ENCODE data around the gene MET. TPM values are rescaled to one million over a fixed set of nuclear protein-coding genes. Genes with fewer than 3 reads are reported as not detected.
"Not testable (repeated sequence)": the region's sequence is repeated elsewhere in the genome, so short reads cannot be mapped to it uniquely, and the experiment has no call there.

The MET gene
- total RNA-seq, 1 donor from 2014 or later = 3.2 TPM

- intact Hi-C loops (cut with micrococcal nuclease) = loop anchor here (1.0 to 10.0 kb wide), 6 partner anchors 138 to 675 kb away; no protein-coding TSS in a partner anchor
- H3K36me3 Mint-ChIP-seq (ENCODE audit: low read depth) = no peaks in the 10 kb centered on the region
- no peaks in the 10 kb centered on the region for H3K4me1 Mint-ChIP-seq (ENCODE audit: low read depth)
- DNase-seq (ENCODE audit: low spot score) = peak; percentile 3
- peaks cover 9% of the 10 kb centered on the region for H3K27me3 Mint-ChIP-seq (ENCODE audit: insufficient read depth)
- H3K4me3 Mint-ChIP-seq = no peak overlapping the region
- no peak overlapping the region for H3K27ac Mint-ChIP-seq
- no peaks in the 10 kb centered on the region for H3K9me3 Mint-ChIP-seq
Measured at GRCh38 chr7:116809636-116810266, 137.8 kb downstream of the MET start.

GRCh38 chr7:116810267-116811116 lies 138.5 kb downstream of the MET start:
- H3K36me3 Mint-ChIP-seq (ENCODE audit: low read depth) = no peaks in the 10 kb centered on the region
- H3K9me3 Mint-ChIP-seq = no peaks in the 10 kb centered on the region
- H3K27me3 Mint-ChIP-seq (ENCODE audit: insufficient read depth) = peaks cover 10% of the 10 kb centered on the region
- no peak overlapping the region for H3K27ac Mint-ChIP-seq
- H3K4me3 Mint-ChIP-seq = no peak overlapping the region
- no peaks in the 10 kb centered on the region for H3K4me1 Mint-ChIP-seq (ENCODE audit: low read depth)
- no peak for DNase-seq (ENCODE audit: low spot score)
- intact Hi-C loops (cut with micrococcal nuclease) = no loop called here

- H3K27me3 Mint-ChIP-seq (ENCODE audit: insufficient read depth) = peaks cover 13% of the 10 kb centered on the region
- DNase-seq (ENCODE audit: low spot score) = no peak
- no peak overlapping the region for H3K4me3 Mint-ChIP-seq
- no peaks in the 10 kb centered on the region for H3K4me1 Mint-ChIP-seq (ENCODE audit: low read depth)
- no peaks in the 10 kb centered on the region for H3K36me3 Mint-ChIP-seq (ENCODE audit: low read depth)
- H3K27ac Mint-ChIP-seq = no peak overlapping the region
- H3K9me3 Mint-ChIP-seq = no peaks in the 10 kb centered on the region
- intact Hi-C loops (cut with micrococcal nuclease) = no loop called here
Measured at GRCh38 chr7:116811768-116812167, 139.8 kb downstream of the MET start.

GRCh38 chr7:116812860-116813259 lies 140.9 kb downstream of the MET start:
- intact Hi-C loops (cut with micrococcal nuclease) = no loop called here
- H3K27me3 Mint-ChIP-seq (ENCODE audit: insufficient read depth) = peaks cover 17% of the 10 kb centered on the region
- H3K4me3 Mint-ChIP-seq = no peak overlapping the region
- H3K4me1 Mint-ChIP-seq (ENCODE audit: low read depth) = no peaks in the 10 kb centered on the region
- H3K27ac Mint-ChIP-seq = no peak overlapping the region
- H3K36me3 Mint-ChIP-seq (ENCODE audit: low read depth) = no peaks in the 10 kb centered on the region
- DNase-seq (ENCODE audit: low spot score) = no peak
- H3K9me3 Mint-ChIP-seq = no peaks in the 10 kb centered on the region

- H3K4me3 Mint-ChIP-seq; H3K27ac Mint-ChIP-seq; H3K36me3 Mint-ChIP-seq (ENCODE audit: low read depth); intact Hi-C loops (cut with micrococcal nuclease); H3K4me1 Mint-ChIP-seq (ENCODE audit: low read depth); DNase-seq (ENCODE audit: low spot score); H3K9me3 Mint-ChIP-seq: not testable (repeated sequence)
- H3K27me3 Mint-ChIP-seq (ENCODE audit: insufficient read depth) = peaks cover 17% of the 10 kb centered on the region
Measured at GRCh38 chr7:116813371-116813770, 141.4 kb downstream of the MET start.

- no peak overlapping the region for H3K4me3 Mint-ChIP-seq
- intact Hi-C loops (cut with micrococcal nuclease) = no loop called here
- peaks cover 18% of the 10 kb centered on the region for H3K27me3 Mint-ChIP-seq (ENCODE audit: insufficient read depth)
- H3K4me1 Mint-ChIP-seq (ENCODE audit: low read depth) = no peaks in the 10 kb centered on the region
- H3K27ac Mint-ChIP-seq = no peak overlapping the region
- H3K9me3 Mint-ChIP-seq = no peaks in the 10 kb centered on the region
- no peak for DNase-seq (ENCODE audit: low spot score)
- no peaks in the 10 kb centered on the region for H3K36me3 Mint-ChIP-seq (ENCODE audit: low read depth)
Measured at GRCh38 chr7:116815041-116815440, 143.0 kb downstream of the MET start.

GRCh38 chr7:116820149-116820548 lies 148.2 kb downstream of the MET start:
- H3K4me1 Mint-ChIP-seq (ENCODE audit: low read depth) = no peaks in the 10 kb centered on the region
- H3K9me3 Mint-ChIP-seq = no peaks in the 10 kb centered on the region
- intact Hi-C loops (cut with micrococcal nuclease) = no loop called here
- no peak overlapping the region for H3K27ac Mint-ChIP-seq
- no peak for DNase-seq (ENCODE audit: low spot score)
- peaks cover 27% of the 10 kb centered on the region for H3K27me3 Mint-ChIP-seq (ENCODE audit: insufficient read depth)
- no peak overlapping the region for H3K4me3 Mint-ChIP-seq
- no peaks in the 10 kb centered on the region for H3K36me3 Mint-ChIP-seq (ENCODE audit: low read depth)

- H3K36me3 Mint-ChIP-seq (ENCODE audit: low read depth); H3K9me3 Mint-ChIP-seq; H3K27ac Mint-ChIP-seq; intact Hi-C loops (cut with micrococcal nuclease); H3K4me1 Mint-ChIP-seq (ENCODE audit: low read depth); H3K4me3 Mint-ChIP-seq; DNase-seq (ENCODE audit: low spot score): not testable (repeated sequence)
- H3K27me3 Mint-ChIP-seq (ENCODE audit: insufficient read depth) = peaks cover 29% of the 10 kb centered on the region
Measured at GRCh38 chr7:116821647-116822046, 149.7 kb downstream of the MET start.

- peaks cover 21% of the 10 kb centered on the region for H3K27me3 Mint-ChIP-seq (ENCODE audit: insufficient read depth)
- H3K4me1 Mint-ChIP-seq (ENCODE audit: low read depth) = no peaks in the 10 kb centered on the region
- no peak overlapping the region for H3K27ac Mint-ChIP-seq
- DNase-seq (ENCODE audit: low spot score) = no peak
- H3K9me3 Mint-ChIP-seq = no peaks in the 10 kb centered on the region
- no peak overlapping the region for H3K4me3 Mint-ChIP-seq
- H3K36me3 Mint-ChIP-seq (ENCODE audit: low read depth) = no peaks in the 10 kb centered on the region
- intact Hi-C loops (cut with micrococcal nuclease) = no loop called here
Measured at GRCh38 chr7:116824449-116824848, 152.5 kb downstream of the MET start.

GRCh38 chr7:116828281-116828680 lies 156.3 kb downstream of the MET start:
- no peaks in the 10 kb centered on the region for H3K36me3 Mint-ChIP-seq (ENCODE audit: low read depth)
- no peak overlapping the region for H3K27ac Mint-ChIP-seq
- H3K4me3 Mint-ChIP-seq = no peak overlapping the region
- no peaks in the 10 kb centered on the region for H3K9me3 Mint-ChIP-seq
- no peaks in the 10 kb centered on the region for H3K4me1 Mint-ChIP-seq (ENCODE audit: low read depth)
- peaks cover 21% of the 10 kb centered on the region for H3K27me3 Mint-ChIP-seq (ENCODE audit: insufficient read depth)
- DNase-seq (ENCODE audit: low spot score) = no peak
- intact Hi-C loops (cut with micrococcal nuclease) = no loop called here

- no peaks in the 10 kb centered on the region for H3K4me1 Mint-ChIP-seq (ENCODE audit: low read depth)
- no peak overlapping the region for H3K4me3 Mint-ChIP-seq
- H3K36me3 Mint-ChIP-seq (ENCODE audit: low read depth) = no peaks in the 10 kb centered on the region
- H3K27me3 Mint-ChIP-seq (ENCODE audit: insufficient read depth) = peaks cover 16% of the 10 kb centered on the region
- intact Hi-C loops (cut with micrococcal nuclease) = no loop called here
- DNase-seq (ENCODE audit: low spot score) = no peak
- H3K9me3 Mint-ChIP-seq = no peaks in the 10 kb centered on the region
- no peak overlapping the region for H3K27ac Mint-ChIP-seq
Measured at GRCh38 chr7:116829041-116829440, 157.0 kb downstream of the MET start.

GRCh38 chr7:116829493-116829892 lies 157.5 kb downstream of the MET start:
- intact Hi-C loops (cut with micrococcal nuclease) = no loop called here
- H3K27me3 Mint-ChIP-seq (ENCODE audit: insufficient read depth) = peaks cover 11% of the 10 kb centered on the region
- no peak overlapping the region for H3K4me3 Mint-ChIP-seq
- no peaks in the 10 kb centered on the region for H3K36me3 Mint-ChIP-seq (ENCODE audit: low read depth)
- no peak overlapping the region for H3K27ac Mint-ChIP-seq
- H3K4me1 Mint-ChIP-seq (ENCODE audit: low read depth) = no peaks in the 10 kb centered on the region
- no peak for DNase-seq (ENCODE audit: low spot score)
- no peaks in the 10 kb centered on the region for H3K9me3 Mint-ChIP-seq

- H3K27ac Mint-ChIP-seq = no peak overlapping the region
- no peaks in the 10 kb centered on the region for H3K9me3 Mint-ChIP-seq
- intact Hi-C loops (cut with micrococcal nuclease) = no loop called here
- no peak overlapping the region for H3K4me3 Mint-ChIP-seq
- no peak for DNase-seq (ENCODE audit: low spot score)
- H3K36me3 Mint-ChIP-seq (ENCODE audit: low read depth) = no peaks in the 10 kb centered on the region
- no peaks in the 10 kb centered on the region for H3K4me1 Mint-ChIP-seq (ENCODE audit: low read depth)
- H3K27me3 Mint-ChIP-seq (ENCODE audit: insufficient read depth) = peaks cover 4% of the 10 kb centered on the region
Measured at GRCh38 chr7:116832692-116833091, 160.7 kb downstream of the MET start.

All from activated T-helper 1 cell treated with anti-CD3 and anti-CD28 coated beads, Interleukin-12 subunit alpha, Interleukin-12 subunit beta, Interleukin-2, Interleukin-4 antibody, amounts not matched to agents 30 ng/mL and 10 ng/mL and 1 ng/mL, durations not matched to agents 14 hours and 24 hours and 36 hours (primary cell).